NCI-H748 (cell line): ENCODE results near the gene ERN1.
"Not testable (repeated sequence)": the region's sequence is repeated elsewhere in the genome, so short reads cannot be mapped to it uniquely, and the experiment has no call there.

Source experiments
- DNase-seq: peaks from one replicate; lab custom pipeline; 2025; ENCODE audit not compliant: unreplicated experiment; lab: John Stamatoyannopoulos, UW

Gene ERN1

GRCh38 chr17:64036198-64036922, 93.6 kb downstream of the ERN1 start:
- no peak for DNase-seq

- DNase-seq, result no peak
Observed at GRCh38 chr17:64032081-64032480, 97.9 kb downstream of the ERN1 start.

DNA sequence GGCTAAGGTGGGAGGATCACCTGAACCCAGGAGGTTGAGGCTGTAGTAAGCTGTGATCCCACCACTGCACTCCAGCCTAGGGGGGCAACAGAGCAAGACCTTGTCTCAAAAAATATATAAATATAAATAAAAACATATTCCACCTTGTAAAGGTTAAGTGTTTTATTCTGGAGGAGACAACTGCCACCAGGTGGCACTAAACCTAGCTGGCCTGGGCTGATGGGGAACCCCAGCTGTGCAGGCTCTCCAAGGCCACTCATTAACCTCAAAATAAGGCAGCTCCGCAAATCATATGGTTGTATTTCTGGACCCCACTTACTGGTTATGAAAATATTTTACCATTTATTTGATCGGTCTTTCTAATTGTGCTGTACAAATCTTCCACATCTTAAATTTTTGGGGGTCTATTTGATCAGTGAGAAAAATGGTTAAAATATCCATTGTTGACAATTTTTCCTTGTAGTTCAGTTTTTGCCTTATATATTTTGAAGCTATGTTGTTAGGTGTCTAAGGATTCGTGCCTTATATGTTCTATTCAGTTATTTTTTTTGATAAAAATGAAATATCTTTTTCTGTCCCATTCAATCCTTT, 101.0 kb downstream of the ERN1 start:
- peak; percentile 53 for DNase-seq

DNA sequence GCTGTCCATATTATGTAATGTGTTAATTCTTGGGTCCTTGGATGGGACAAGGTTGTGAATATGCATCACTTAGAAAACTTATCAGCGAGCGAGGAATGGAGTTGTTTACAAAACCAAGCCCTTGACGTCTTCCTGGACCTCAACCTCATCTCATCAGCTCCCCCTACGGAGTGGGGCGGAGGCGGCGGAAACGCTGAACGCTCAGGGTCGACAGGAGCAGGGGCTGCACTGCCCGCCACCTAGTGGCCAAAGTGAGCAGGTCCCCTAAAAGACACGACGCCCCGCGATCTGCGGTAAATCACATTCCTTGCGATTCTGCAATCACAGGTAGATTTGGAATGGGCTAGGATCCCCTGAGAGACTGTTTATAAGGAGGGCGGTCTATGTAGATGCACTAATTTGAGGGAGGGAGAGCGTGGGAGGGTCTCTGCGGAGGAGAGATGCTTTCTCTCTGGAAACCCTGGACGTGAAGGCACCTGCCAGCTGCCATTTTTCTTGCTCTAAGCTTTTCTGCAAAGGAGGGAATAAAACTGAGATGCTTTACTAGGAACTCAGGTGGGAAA, 104.1 kb downstream of the ERN1 start:
- peak; percentile 85 for DNase-seq

DNA sequence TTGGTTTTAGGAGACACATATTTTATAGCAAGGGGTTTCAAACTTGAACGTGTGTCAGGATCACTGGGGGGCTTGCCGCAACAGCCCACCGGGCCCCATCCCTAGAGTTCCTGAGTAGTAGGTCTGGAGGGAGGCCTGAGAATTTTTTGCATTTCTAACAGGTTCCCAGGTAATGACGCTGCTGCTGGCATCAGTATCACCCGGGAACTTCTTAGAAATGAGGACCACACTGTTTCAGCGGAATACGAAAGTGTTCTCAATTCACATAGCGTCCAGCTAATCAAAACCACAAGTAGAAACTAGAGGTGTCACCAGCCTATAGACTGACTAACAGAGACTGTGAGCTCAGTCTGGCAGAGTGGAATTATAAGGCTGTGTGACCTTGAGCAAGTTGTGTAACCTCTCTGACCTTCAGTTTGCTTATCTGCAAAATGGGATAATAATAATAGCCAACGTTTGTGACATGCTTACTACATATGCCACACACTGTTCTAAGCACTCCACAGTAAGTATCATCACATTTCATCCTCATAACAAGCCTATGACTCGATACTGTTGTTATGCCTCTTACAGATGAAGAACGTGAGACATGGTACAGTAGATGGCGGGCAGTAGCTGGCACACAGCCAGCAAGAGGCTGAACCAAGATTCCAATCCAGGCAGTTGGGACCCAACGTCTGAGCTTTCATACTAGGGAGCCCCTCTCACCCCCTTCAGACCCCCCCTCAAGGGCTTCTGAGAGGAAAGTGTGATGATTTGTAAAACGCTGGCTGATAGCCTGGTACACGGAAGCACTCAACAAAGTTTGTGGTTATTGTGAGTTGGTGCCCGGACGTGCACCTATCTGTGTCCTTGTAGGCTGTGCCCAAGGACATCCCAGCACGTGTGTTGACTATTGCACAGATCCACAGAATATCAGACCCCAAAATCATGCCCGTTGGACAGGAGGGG, 104.9 kb downstream of the ERN1 start:
- peak; percentile 7 for DNase-seq

- DNase-seq, result no peak
Observed at GRCh38 chr17:64024215-64024654, 105.7 kb downstream of the ERN1 start.

DNA sequence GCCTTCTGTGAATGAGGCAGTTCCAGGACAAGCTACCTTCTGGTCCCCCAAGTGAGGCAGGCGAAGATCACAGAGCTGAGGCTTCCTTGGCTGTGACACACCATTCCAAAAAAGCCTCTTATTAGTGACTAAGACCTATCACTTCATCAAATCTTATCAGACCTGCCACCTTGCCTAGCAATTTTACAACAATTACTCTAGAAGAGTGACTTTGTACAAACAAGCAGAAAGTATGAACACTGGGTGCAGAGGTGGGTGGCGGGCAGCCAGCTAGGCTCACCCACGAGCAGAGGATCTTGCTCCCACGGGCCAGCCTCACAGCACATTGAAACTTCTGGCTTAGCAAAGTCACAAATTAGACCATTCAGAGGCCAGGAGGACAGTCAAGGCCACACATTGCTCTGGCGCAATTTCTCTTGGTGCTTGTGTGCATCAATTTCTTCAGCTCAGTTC, 107.3 kb downstream of the ERN1 start:
- no peak for DNase-seq

DNA sequence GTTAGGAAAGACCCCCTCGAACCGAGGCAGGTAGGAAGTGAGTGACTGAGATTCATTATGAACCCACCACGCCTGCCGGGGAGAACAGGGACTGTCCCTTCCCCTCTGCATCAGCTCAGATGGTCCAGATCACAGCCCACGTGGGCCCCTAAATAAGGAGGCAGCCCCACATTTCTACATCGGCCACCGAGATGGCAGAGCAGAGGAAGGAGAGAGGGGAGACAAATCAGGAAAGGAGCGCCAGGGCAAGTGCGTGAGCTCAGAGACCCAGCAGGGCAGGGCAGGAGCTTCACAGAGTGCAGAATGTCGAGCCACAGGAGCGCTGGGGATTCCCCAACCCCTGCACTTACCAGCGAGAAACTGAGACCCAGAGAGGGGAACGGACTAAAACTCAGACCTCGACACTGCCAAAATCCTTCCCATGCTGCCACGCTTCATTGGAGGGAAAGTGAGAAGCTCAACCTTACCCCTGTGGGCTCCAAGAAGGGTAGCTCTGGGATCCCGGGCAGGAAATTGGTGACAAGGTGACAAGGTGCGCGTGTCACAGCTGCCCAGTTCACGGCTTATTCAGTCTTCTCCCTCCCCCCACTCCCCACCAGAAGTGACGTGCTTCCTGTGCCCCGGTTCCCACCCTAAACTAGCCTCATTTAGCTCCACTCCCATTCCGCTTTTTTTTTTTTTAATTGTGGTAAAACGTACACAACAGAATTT, 109.7 kb downstream of the ERN1 start, which contains the start of gene ICAM2:
ICAM2 (minus strand) TSS at position 578 of the 711 bp plus-strand sequence. CDS start 13,942 bp downstream, outside the sequence.
- no peak for DNase-seq

GRCh38 chr17:64019551-64019961, 110.4 kb downstream of the ERN1 start:
- not testable (repeated sequence) for DNase-seq

GRCh38 chr17:64017381-64017980, 112.5 kb downstream of the ERN1 start:
- DNase-seq, result no peak

DNA sequence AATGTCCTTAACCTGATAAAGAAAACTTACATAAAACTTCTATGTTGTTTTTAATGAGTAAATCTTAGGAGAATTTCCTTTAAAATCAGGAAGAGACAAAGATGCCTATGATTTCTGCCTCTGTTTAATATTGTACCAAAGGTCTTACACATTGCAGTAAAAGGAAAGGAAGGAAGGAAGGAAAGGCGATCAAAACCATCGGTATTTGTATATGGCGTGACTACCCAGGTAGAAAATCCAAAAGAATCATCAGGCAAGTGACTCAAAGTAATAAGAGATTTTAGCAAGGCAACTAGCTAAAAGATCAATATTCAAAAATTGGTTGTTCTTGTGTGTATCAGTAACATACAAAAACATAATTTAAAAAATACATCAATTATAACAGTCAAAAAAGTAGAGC, 113.0 kb downstream of the ERN1 start:
- no peak for DNase-seq

GRCh38 chr17:64016231-64016784, 113.6 kb downstream of the ERN1 start:
- DNase-seq, result no peak

- no peak for DNase-seq
Observed at GRCh38 chr17:64015447-64015846, 114.5 kb downstream of the ERN1 start.

- no peak for DNase-seq
Observed at GRCh38 chr17:64009571-64010402, 120.2 kb downstream of the ERN1 start.

DNA sequence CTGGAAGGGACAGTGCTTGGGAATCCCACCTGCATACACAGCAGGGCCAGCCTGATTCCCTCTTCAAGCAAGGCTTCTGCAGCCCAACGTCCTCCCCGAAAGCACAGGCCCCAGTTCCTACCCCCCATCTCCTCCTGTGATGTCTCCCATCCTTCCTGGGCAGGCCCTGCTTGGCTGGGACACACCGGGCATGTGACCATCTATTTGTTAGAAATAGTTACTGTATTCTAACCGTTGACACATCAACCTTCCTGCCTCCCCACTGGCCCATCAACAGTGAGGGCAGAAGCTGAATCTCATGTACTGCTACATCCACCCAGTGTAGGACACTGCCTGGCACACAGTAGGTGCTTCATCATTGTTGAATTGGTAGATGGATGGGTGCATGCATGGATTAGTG, 121.1 kb downstream of the ERN1 start:
- no peak for DNase-seq

GRCh38 chr17:64008346-64008745, 121.6 kb downstream of the ERN1 start:
- no peak for DNase-seq

DNA sequence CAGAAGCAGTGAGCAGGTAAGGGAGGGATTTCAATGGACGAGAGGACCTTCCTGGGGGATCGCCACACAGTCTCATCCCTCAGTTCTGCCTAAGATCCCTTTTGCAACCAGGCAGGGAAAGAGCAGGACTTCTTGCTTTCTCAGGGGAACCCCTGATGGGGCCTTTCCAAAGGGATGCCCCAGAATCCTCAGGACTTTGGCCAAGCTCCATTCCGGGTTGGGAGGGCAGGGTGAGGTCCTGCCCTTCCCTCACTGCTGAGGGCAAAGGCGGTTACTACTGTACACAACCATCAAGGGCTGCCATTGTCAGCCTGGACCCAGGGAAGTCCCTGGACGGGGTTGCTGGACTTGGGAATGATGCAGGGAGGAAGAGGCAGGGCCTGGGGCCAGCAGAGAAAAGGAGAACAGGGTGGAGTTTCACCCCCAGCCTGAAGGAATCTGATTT, 122.1 kb downstream of the ERN1 start:
- no peak for DNase-seq

- DNase-seq, result not testable (repeated sequence)
Observed at GRCh38 chr17:64007089-64007837, 122.7 kb downstream of the ERN1 start.
